NCI-H187 treated with DMSO at 0.1 percent for 48 hours (cell line): ENCODE data around the gene OR51M1.
A peak's percentile ranks its signal among the peaks of the same experiment; 100 is the strongest.
"Not testable (repeated sequence)": the region's sequence is repeated elsewhere in the genome, so short reads cannot be mapped to it uniquely, and the experiment has no call there.

Source experiments
- DNase-seq: peaks from one replicate; lab custom pipeline; 2025; lab: John Stamatoyannopoulos, UW

OR51M1 gene, protein sequence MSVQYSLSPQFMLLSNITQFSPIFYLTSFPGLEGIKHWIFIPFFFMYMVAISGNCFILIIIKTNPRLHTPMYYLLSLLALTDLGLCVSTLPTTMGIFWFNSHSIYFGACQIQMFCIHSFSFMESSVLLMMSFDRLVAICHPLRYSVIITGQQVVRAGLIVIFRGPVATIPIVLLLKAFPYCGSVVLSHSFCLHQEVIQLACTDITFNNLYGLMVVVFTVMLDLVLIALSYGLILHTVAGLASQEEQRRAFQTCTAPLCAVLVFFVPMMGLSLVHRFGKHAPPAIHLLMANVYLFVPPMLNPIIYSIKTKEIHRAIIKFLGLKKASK

DNA sequence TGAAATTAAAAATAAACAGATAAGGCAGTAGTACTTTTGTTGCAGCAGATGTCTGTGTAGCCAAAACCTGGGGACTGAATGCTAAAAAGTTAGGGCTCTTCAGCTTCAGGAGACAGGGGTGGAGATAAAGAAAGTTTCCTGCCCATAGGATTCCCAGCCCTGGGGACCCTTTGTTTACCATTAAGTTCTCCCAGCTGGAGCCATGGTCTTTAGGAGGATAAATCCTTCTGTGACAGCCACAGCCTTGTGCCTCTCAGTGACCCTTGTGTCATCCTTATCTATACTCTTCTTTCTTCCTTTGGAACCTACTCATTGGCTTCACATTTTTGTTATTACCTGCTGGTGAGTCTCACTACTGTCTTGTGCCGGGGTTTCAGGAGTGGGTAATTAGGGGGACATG lies at the start of gene OR51M1:
TSS of gene OR51M1 (plus strand) at position 237 of the 400 bp plus-strand sequence. CDS start 5,587 bp downstream, outside the sequence.
- no peak for DNase-seq

DNA sequence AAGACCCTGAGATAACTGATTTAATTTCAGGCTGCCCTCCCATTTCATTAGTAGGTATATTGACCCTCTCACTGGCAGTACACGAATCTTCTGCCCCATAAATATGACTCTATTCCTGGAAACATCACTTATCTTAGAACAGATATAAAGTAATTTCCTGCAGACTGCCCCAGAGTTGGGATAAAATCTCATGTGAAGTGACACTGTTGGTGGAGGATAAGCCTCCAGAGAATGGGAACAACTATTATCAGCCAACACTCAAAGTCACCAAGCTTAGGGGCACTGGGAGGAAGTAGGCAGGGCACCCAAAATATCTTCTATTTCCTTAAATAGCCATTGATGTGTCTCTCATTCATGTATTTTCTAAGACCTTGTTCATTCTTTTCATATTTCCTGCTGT lies 48.4 kb upstream of the OR51M1 start:
- no peak for DNase-seq

DNA sequence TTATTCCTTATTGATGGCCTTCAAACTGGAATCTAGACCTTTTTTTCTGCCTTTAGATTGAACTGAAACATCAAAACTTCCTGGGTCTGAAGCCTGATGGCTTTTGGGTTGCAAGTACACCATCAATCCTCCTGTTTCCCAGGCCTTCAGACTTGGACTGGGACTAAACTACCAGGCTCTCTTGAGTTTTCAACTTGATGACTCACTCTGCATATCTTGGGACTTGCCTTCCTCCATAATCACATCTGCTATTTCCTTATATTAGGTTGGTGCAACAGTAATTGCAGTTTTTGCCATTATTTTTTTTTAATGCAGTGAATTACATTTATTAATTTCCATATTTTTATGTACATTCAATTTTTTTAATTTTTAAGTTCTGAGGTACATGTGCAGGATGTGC lies 47.3 kb upstream of the OR51M1 start:
- no peak for DNase-seq

DNA sequence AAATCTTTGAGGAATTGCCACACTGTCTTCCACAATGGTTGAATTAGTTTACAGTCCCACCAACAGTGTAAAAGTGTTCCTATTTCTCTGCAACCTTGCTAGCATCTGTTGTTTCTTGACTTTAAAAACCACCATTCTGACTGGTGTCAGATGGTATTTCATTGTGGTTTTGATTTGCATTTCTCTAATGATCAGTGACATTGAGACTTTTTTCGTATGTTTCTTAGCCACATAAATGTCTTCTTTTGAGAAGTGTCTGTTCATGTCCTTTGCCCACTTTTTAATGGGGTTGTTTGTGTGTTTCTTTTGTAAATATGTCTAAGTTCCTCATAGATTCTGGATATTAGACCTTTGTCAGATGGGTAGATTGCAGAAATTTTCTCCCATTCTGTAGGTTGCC lies 46.4 kb upstream of the OR51M1 start:
- not testable (repeated sequence) for DNase-seq

DNA sequence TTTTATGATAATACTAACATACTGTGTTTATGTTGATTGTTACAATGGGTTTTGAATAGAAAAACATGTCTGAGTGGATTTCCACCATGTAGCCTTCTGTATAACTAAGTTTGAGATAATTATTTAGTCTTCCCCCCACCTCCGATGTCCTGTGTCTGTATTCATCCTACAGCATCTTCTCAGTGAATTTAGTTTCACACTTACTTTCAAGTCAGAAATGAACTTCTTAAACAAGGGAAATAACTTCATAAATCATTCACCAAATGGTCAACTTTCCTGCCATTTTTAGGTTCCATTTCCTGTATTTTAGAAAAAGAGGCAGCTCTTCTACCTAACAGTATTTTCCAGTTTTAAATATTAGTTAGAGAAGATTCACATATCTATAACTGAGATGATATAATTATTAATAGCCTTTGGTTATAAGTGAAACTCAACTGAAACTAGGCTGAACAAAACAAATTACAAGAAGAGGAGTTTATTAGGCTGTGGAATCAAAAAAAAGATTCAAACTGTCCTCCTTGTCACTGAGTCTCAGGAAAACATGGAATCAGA lies 43.8 kb upstream of the OR51M1 start:
- DNase-seq = no peak

DNA sequence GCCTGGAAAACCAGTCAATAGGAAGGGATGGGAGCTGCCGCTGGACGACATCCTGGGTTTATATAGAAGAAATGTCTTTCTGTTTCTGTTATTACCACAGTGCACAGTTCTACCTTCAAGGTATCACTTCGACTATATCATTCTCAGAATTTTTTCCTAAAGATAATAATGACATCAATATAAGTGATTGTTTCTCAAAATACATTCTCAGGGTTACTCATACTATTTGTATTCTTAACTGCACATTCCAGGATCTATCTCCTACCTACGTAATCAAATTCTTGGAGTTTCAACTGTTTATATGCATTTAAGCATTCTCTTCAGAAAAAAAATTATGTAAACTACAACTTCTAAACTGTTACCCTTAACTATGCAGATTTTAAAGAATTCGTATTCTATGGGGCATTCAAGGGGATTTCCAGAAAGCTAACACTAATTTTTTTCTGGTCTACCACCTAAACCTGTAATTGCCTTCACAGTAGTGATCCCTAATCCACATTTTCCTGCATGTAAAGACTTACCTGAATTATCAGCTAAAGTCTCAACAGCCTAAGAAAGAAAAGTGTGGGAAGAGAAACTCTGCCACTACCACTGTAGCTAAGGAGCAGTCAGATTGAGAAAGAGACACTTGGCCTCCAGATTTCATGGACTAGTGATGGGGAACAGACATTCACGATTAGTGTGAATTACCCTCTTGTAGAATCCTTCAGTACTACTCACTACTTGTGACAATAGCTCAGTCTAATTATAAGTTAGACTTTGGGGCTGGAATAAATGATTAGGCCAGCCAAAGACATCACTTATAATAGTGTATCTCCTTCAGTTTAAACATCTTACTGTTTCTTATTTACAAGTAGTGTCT lies 39.9 kb upstream of the OR51M1 start, which contains the start of gene OR51B5:
TSS of gene OR51B5 (minus strand) at position 51 of the 862 bp plus-strand sequence. CDS start at position 51, 0 bp downstream.
- no peak for DNase-seq

DNA sequence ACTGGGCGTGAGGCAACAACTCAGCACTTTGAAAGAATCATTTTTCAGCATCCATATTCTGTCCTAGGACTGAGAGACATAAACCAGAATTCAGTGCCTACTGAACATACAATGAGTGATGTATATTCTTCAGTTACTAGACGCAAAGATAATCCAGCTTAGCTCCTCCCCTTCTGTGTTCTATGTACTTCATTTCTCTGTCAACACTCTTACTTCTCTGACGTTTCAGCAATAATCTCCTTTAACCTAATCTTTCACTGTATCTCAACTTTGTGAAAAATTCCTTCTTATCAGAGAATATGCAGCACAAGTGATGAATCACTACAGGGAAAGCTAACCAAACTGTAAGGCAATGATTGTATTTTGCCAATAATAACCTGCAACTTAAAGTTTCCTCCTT lies 37.8 kb upstream of the OR51M1 start:
- no peak for DNase-seq

DNA sequence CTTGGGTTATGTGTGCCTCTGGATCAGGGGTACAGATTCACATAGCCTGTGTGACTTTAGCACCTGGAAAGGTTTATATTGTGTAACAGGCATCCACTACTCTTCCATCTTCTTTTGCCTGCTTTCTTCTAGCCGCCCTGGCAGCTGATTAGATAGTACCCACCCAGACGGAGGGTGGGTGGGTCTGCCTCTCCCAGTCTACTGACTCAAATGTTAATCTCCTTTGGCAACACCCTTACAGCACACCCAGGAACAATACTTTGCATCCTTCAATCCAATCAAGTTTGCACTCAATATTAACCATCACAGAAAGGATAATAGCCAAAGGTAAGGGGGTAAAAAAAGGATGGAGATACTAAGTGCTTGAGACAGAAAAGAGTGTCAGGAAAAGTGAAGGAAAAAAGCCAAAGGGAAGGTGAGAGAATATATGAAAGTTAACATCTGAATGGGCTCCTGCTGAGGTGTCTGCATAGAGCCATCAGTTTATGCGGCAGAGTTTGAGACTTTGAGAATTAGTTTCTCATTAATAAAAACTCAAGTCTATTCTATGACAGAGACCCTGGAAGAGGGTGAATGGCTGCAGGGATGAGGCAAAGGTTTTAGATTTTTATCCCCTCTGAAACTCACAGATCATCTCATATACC lies 34.9 kb upstream of the OR51M1 start:
- DNase-seq = no peak

DNA sequence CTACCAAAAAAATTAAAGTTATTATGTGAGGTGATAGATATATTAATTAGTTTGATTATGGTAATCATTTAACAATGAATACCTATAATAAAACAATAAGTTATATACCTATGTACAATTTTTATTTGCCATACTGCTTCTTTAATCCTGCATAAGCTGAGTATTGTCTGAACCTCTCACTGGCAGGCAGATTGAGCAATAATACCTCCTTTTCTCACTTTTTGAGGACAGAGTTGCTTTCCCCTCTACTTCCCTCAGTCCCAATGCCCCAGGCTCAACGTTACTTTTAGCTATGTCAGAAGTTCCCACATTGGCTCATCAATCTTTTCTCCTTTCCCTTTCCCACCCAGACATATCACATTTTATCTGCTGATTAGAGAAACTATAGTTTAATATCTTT lies 34.1 kb upstream of the OR51M1 start:
- no peak for DNase-seq

DNA sequence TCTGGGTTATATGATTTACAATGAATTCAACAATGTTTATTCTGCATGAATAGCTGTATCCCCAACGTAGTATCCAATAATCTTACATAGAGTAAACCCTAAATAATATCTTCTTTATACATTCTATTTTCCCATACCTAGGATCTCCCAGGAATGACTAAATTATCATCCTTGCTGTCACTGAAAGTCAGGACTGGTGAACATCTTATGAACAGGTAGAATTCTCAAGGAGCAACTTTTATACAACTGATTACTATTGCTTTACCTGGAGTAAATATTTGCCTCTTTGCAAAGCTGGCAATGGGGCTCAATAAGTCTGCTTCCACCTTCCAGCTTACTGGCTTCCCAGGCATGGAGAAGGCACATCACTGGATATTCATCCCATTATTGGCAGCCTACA lies 32.4 kb upstream of the OR51M1 start, which contains the start of gene OR51B6:
TSS of gene OR51B6 (plus strand) at position 301 of the 400 bp plus-strand sequence. CDS start at position 301, 0 bp downstream.
- no peak for DNase-seq

DNA sequence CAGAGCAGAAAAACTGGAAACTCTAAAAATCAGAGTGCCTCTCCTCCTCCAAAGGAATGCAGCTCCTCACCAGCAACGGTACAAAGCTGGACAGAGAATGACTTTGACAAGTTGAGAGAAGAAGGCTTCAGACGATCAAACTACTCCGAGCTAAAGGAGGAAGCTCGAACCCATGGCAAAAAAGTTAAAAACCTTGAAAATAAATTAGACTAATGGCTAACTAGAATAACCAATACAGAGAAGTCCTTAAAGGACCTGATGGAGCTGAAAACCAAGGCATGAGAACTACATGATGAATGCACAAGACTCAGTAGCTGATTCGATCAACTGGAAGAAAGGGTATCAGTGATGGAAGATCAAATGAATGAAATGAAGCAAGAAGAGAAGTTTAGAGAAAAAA lies 27.6 kb upstream of the OR51M1 start:
- not testable (repeated sequence) for DNase-seq

DNA sequence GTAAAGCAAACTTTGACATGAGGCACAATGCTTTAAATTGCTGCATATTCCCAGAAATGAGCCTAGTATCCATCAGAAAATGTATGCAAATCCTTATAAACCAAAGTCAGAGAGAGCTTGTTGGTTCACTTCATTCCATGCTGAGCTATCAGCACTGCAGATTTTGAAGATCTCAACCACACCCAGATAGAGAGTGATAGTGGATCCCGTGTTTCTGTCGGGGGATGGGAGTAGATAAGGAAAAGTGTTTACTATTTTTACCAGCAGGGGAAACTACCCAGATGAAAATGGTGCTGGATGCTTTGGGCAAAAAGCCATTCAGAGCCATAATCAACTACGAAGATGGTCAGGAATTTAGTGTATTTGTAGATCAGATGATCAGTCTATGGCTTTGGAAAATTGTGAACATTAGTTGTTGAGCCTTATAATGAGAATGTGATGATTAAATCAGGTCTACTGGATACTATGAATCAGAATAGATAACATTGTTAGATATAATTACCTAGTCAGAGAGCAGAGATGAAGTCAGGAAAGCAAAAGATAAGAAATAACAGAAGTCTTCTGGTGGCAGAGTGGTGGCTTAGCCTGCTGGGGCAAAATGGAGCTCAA lies 21.5 kb upstream of the OR51M1 start:
- no peak for DNase-seq

DNA sequence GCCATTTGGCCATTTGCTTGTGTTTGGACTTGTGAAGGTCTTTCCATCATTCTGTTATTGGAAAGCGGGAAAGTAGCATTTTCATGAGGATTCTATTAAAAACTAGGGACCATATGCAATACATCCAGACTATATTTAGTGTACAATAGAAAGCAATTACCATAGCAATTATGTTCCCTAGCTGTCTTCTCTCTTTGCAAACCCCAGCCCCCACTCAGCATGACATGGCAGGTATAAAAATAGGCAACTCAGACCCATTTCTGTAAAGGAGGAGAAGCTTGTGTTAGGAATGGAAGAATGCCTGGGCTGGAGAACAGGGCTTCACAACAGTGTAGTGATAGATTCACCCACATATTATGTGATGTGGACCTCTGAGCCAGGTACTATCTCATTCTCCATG lies 19.9 kb upstream of the OR51M1 start:
- DNase-seq = no peak

DNA sequence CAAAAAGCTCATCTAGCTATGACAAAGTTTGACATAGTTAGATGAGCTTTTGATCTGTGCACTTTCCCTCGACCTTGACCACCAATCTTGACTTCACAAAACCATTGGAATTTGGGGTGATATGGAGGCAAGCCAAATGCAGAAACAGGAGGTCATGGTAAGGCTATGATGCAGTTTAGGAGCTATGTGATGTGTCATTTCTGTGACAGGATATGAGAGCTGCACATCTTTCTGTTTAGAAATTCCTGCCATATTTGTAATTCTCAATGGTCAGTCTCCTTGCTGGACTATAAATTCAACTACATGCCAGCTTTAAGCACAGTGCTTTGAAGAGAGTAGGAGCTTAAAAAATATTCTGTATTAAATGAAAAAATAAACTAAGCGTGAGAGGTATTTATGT lies 19.4 kb upstream of the OR51M1 start:
- DNase-seq = no peak

DNA sequence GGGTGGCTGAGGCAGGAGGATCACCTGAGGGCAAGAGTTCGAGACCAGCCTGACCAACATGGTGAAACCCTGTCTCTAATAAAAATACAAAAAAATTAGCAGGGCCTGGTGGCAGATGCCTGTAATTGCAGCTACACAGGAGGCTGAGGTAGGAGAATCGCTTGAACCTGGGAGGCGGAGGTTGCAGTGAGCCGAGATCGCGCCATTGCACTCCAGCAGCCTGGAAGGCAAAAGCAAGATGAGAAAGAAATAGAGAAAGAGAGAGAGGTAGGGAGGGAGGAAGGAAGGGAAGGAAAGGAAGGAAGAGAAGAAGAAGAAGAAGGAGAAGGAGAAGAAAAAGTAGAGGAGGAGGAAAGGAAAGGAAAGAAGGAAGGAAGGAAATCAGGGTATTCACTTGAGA lies 17.2 kb upstream of the OR51M1 start:
- DNase-seq = not testable (repeated sequence)

DNA sequence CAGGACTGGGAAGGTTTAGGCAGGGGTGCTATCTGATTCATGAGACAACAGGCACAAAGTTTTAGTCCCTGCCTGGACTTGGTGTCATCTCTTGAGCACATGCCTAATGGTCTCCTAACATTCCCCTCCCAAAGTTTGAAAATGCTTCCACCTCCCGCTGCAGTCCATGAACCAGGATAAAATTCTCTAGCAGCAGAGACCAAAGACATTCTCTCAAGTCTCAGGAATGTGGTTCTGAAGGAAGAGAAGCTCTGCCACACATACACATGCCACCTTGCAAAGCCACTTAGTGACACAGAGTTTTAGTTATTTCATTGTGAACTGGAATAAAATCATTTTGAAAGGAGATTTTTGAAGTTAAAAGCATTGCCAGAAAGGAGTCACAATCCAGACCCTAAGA lies 16.8 kb upstream of the OR51M1 start:
- DNase-seq = no peak

DNA sequence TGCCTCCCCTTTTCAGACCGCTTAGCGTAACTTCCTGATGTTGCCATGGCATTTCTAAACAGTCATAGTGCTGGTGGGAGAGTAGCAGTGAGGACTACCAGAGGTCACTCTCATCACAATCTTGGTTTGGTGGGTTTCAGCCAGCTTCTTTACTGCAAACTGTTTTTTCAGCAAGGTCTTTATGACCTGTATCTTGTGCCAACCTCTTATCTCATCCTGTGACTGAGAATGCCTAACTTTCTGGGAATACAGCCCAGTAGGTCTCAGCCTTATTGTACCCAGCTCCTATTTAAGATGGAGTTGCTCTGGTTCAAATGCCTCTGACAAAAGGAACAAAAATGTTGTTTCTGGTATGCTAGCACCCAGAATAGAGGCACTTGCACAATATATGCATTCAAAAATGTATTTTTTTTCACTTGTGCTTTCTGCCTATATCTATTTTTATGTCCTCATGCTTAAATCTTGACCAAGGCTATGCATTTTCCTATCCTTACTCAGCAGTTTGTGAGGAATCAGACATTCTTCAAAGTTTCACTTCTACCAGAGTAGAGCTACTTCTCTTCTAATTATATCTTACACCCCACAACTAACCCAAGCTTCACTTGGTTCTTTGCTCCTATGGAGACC lies 16.1 kb upstream of the OR51M1 start:
- no peak for DNase-seq

DNA sequence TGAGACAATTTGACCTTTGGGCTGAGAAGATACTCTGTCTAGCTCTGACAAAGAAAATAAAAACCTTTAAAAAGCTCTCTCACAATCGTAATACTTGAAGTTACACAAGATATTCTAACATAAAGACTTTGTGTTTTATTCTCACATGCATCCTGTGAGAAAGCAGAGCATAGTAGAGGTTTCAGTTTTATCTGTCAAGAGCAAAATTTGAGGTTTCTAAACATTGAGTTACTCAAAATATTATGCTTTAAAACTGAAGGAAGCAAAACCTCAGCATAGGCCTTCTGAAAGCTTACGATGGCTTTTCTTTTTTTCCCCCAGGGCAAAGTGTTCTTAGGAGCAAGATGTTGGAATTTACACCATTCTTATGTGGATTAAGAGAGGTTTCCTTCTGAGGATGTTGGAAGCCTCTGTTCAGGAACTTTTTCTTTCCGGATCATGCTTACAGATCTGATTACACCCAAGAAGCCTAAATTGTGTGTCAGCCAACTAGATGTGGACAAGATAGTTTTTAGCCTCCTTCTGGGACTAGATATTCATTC lies 15.0 kb upstream of the OR51M1 start:
- DNase-seq = no peak

DNA sequence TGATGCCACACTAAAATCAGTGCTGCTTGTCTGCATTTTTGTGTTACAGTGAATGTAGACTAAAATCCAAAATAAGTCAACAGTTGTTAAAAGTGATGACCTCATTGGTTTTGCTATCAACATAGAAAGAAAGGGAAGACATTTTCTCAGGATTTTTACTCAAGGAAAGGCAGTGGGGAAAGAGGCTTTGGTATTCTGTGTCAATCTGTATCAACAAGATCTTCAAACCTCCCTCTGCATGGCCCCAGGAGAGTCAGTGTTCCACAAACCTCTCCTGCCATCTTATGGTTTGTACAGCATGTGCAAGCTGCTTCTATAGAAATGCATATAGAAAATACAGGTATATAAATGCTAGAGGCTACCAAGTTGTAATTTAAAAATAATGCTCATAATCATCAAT lies 13.8 kb upstream of the OR51M1 start:
- DNase-seq = no peak

DNA sequence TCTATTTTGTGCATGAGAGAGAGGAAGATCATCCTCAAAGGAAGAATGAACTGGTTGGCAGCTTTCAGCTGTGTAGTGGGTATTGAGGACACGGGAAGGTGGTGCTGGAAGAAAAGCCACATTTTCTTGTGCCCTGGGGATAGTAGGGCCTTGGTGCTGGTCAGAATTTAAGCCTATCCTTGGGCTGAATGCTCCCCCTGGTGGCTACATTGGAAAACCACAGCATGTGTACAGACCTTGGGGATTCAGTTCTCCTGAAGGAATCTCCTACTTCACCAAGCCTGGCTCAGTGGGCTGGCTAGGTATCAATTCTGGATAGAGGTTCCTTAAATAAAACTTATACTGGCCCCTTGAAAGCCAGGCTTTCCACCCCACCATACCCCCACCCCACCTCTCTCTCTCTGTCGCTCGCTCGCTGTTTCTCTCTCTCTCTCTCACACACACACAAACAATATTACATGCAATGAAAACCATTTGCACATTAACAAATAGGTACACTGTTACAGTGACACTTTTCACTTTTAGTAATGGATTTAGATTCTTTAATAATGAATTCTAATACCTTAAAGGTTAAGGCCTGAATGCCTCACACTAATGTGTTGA lies 2.8 kb upstream of the OR51M1 start:
- DNase-seq = peak; percentile 5

DNA sequence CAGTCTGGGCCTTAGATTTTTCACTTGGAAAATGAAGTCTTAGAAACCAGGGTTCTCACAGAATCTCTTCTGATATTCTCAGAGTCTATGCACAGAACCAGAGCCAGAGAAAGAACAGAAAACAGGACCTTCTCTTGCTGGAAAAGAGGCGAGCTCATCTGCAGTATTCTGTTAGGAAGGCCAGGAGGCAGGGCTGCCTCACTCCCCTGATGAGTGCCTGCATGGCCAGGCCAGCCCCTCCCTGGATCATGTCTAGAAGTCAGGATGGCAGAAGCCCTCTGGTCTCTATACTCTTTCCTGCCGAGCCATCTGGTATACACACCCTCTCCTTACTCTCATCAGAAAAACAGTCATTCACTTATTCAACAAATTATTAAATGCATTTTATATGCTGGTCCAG lies 723 bp downstream of the OR51M1 start:
- DNase-seq = no peak
